Stimulated activated naive CD4-positive, alpha-beta T cell (primary cell): Measurements from ENCODE around the gene PANK4.
"Not testable (repeated sequence)": the region's sequence is repeated elsewhere in the genome, so short reads cannot be mapped to it uniquely, and the experiment has no call there.

Experiments used
- DNase-seq, 6 experiments: peaks; one replicate each; lab custom pipeline; 2025; lab: John Stamatoyannopoulos, UW

PANK4 gene

DNA sequence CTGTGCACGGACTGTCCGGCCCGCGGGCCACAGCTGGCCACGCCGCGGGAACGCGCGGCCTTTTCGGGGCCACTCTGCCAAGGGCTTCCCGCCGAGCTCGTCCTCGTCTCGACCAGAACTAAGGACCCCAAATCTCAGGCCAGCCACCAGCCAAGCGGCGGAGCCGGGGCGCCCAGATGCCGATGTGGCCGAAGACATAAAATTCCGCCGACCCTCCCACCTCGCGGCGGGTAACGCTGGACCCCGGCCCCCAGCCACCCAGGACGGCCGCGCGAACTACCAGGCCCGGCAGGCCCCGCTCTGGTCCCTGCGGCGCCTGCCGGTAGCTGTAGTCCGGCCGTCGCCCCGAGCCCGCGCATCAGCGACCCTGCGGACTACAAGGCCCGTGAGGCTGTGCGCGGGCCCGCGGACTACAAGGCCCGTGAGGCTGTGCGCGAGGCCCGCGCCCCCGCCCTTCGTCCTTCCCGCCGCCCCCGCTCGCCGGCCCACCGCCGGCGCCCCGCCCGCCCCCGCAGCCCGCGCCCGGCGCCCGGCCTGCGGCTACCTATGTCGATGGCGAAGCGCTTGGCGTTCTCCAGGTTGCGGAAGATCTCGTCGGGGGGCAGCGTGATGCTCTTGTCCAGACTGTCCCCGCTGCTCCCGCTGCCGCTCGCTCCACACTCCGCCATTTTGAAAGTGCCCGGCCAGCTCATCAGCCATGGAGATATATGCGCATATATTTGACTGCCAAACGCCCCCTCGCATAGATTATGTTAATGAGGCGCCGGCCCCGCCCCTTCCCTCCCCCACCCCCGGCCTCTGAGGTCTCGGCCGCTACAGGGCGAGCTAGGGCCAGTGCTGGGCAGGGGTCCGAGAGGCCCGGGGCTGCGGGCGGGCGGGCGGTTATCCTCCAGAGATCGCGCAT is at the start of gene PANK4:
PANK4 (minus strand) TSS at position 677 of the 904 bp plus-strand sequence; CDS start at position 668, 9 bp downstream.
- peak; percentile 78 to 96 (median 85) for DNase-seq

DNA sequence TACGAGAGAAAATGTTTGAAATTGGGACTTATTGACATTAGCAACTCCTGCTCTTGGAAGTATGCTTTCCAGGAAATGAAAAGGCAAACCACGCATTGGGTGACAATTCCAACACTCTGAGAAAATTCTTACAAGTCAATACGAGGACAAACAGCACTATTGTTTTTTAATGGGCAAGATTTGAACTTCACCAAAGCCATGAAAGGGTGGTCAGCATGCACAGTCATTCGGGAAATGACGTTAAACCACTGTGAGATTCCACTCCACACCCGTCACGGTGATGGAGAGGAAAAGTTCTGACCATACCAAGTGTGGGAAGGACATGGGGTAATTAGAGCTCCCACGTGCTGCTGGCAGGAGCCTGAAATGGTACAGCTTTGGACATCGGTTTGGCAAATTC is 48.0 kb upstream of the PANK4 start:
- DNase-seq, result no peak

DNA sequence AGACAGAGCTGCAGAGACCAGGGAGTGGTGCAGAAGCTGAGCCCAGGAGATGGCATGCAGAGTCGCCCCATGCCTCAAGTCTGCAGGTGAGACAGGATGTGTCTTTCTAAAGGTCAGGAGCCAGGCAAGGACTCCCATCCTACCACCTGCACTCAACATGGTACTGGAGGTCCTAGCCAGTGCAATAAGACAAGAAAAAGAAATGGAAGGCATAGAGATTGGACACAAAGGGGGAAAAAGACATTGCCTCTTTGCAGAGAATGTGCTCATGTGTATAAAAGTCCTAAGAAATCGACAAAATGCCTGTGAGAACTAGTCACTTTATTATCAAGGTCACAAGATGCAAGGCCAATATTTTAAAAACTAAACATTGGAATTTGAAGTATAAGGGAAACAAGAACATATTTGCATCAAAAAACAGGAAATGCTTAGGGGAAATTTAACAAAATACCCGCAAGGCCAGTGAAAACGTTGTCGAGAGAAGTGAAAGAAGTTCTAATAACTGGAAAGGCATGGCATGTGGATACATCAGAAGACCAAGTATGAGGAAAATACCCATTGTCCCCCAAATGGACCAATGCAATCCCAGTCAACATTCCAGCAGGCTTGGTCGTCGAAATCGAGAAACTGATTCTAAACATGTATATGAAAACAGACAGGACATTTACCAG is 47.0 kb upstream of the PANK4 start:
- no peak for DNase-seq

DNA sequence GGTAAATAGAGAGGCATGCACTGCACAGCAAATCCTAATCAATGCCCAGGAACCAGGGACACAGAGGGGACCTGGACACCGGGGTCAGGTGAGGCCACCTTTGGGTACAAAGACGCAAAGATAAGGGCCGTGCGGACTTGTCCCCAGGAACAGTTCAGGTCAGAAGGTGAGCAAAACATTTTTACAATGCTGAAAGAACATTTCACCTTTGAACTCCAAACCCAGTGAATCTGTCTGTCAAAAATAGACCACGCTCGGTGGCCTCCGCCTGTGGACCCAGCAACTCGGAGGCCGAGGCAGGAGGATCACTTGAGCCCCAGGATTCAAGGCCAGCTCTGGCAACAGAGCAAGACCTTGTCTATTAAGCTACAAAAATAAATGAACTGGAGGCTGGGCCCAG is 45.0 kb upstream of the PANK4 start:
- no peak for DNase-seq

DNA sequence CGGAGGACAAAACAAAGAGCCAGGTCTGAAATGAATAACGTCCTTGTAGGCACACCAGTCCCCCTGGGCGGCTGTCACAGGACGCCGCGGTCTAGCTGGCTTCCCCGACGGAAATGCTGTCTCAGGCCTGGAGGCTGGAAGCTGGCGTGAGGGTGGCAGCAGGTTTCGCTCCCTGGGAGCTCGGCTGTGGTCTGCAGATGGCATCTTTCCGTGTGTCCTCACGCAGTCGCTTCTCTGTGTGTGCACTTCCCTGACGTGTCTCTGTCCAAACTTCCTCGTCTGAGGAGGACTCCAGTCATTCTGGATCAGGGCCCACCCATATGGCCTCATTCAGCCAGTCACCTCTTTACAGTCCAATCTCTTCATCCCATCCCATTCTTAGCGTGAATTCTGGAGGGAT is 43.9 kb upstream of the PANK4 start:
- DNase-seq, result no peak

DNA sequence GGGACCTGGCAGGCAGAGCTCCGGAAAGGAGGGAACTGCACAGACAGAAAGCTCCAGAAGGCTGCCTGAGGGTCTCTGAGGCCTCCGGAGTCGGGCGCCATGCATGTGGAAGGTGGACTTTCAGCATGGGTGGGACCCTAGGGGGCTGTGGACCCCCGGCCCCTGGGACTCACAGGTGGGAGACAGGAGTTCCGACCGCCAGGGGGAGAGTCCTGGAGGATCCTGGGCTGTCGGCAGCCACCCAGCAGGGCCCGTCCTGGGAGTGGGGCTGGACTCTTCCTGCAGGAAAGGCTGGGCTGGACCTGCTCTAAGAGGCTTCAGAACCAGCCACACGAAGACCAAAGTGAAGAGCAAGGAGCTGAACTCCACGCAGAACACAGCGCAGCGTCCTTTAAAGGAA is 43.3 kb upstream of the PANK4 start:
- DNase-seq, result not testable (repeated sequence)

DNA sequence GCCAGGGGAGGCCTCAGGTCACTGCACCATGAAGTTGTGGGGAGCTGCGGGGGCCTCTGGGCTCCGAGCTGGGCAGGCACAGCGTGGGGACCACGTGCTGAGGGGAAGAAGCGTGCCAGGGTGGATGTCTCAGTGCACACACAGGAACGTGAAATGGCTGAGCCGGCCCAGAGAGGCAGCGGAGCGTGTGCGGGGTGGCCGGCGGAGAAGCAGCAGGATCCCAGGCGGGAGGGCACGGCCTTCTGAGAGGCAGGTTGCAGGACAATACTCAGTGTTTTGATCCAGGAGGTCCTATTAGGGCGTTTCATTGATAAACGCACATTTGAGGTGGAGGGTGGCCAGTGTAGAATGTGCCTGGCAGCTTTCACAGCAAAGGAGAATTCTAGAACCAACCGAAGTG is 42.7 kb upstream of the PANK4 start:
- DNase-seq, result no peak

DNA sequence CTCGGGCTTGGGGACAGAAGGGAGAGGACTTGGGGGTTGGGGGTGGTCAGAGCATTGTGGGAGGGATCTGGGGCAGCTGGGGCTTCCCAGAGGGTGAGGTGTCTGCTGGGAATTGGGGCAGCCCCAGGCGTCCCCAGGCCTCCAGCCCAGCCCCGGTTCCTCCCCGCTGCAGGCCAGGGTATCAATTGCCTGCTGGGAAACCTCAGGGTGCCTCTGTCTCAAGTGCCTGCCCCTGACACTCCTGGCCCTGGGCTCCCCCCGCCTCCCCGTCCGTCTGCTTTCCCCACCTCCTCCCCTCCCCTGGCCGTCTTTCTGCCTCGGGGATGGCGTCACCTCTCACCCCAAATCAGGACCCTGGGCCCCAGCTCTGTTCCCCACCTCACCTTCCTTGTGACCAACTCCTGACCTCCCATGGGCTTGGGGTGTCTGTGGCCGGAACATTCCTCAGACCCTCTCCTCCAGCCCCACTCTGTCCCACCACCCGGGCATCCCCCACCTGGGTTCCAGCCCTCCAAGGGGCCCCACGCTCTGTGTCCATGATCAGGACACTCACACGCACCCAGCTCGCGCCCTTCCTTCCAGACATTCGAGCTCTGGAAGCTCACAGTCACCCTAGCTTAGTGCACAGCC is 41.9 kb upstream of the PANK4 start:
- not testable (repeated sequence) for DNase-seq

DNA sequence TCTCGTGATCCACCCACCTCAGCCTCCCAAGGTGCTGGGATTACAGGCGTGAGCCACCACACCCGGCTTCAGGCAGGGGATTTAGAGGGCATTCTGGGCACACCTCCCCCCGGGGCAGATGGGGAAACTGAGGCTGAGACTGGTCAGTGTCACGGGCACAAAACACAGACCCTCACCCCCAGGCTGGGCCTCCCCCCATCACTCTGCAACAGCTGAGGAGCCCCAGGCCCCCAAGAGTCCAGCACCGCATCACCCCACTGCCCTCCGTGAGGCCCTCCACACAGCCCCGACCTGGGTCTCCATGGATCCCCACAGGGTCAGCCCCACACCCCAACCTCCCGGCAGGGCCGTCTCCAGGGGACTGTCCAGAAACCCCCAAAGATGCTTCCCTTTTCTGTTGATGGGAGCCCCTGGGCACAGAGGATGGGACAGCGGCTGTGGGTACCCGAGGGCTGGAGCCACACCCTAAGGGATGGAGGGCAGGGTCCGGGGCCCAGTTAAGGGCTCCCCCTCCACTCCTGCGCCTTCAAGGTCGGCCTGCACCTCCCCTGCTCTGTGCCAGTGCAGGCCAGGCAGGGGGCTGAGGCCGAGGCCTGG is 40.8 kb upstream of the PANK4 start:
- no peak for DNase-seq

DNA sequence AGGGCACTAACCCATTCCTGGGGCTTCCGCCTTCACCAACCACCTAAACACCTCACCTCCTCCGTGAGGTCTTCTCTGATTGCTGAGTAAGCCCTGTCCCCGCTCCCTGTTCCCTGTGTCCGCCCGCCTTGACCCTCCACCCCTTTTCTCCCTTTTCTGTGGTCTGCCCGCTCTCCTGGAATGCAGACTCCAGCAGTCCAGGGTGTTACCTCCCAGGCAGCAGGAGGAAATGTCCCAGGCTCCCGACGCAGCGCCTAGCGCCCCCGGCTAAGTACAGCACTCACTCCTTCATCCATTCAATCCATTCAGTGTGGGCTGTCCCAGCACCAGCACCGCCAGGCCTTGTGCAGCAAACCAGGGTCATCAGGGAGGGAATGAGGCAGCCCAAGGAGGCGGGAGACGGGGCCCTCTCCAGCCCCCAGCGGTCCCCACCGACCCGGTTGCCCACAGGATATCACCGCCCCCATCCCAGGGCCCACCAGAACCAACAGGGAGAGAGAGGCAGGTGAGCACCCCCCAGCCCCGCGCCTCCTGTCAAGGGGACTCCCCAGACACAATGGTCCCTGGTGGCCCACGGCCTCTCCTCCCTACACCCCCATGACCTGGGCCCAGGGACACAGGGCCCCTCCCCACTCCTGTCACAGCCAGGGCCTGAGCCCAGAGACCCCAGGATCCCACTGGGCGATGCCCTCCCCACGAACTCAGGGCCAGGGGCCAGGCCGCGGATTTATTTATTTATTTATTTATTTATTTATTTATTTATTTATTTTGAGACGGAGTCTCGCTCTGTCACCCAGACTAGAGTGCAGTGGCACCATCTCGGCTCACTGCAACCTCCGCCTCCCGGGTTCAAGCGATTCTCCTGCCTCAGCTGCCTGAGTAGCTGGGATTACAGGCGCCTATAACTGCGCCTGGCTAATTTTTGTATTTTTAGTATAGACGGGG is 40.0 kb upstream of the PANK4 start:
- no peak for DNase-seq

DNA sequence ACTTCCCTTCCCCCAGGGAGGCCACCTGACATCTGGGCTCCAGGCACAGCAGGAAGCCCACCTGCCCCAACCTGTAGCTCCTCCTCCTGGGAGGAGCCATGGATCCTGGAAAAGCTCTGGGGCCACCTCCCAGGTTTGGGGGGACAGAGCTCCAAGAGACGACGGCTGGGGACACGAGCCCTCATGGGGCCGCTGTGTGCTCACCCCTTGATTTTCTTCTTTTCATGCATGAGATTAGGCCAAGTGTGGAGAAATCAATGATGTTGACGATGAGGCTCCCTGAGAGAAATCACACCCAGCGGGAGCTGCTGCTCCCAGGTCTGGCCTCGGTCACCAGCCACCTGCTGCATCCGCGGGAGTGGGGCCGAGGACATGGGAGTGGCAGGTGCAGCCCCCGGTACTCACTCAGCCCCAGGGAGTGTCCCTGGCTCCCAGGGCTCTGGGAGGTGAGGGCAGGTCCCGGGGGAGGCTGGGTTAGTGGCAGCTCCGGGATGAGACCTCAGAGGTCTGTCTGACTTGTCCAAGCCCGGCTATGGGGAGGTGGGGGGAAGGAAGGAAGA is 38.5 kb upstream of the PANK4 start:
- DNase-seq, result no peak

DNA sequence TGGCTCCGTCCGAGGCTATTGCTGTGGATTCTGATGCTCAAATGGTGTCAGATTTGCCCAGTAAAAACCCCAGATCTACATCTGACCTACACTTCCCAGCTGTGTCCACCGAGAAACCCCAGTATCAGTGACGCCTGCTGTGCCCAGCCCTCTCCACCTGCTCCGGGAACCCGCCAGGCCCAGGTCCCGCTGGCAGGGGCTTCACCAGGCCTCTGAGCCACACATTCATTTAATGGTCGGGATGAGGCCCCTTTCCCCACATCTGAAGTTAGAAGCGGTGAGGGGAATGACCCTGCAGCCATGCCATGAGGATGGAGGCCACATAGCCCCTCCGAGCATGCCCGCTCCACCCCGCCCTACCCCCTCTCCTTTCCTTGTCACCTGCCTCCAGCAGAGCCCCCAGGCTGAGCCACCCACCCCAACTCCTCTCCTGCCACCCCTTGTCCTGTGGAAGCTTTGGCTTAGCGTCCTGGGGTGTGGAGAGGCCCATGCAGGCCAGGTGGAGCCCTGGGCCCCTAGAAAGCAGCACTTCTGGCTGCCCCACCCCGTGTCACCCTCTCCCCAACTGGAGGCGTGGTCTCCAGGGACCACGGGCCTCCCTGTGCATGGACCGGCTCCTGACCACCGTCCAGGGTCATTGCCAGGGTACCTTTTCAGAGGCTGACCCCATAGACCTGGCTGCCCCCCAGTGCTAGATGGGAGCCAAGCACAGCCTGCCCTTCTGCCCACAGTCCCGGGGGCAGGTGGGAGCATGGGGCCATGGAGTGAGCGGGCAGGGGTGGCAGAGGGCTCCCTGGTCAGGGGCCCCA is 37.8 kb upstream of the PANK4 start:
- DNase-seq, result no peak

DNA sequence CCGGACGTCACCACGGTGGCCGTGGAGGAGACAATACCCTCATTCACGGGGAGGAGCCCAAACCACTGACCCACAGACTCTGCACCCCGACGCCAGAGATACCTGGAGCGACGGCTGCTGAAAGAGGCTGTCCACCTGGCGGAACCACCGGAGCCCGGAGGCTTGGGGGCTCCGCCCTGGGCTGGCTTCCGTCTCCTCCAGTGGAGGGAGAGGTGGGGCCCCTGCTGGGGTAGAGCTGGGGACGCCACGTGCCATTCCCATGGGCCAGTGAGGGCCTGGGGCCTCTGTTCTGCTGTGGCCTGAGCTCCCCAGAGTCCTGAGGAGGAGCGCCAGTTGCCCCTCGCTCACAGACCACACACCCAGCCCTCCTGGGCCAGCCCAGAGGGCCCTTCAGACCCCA is 36.8 kb upstream of the PANK4 start:
- DNase-seq, result no peak

DNA sequence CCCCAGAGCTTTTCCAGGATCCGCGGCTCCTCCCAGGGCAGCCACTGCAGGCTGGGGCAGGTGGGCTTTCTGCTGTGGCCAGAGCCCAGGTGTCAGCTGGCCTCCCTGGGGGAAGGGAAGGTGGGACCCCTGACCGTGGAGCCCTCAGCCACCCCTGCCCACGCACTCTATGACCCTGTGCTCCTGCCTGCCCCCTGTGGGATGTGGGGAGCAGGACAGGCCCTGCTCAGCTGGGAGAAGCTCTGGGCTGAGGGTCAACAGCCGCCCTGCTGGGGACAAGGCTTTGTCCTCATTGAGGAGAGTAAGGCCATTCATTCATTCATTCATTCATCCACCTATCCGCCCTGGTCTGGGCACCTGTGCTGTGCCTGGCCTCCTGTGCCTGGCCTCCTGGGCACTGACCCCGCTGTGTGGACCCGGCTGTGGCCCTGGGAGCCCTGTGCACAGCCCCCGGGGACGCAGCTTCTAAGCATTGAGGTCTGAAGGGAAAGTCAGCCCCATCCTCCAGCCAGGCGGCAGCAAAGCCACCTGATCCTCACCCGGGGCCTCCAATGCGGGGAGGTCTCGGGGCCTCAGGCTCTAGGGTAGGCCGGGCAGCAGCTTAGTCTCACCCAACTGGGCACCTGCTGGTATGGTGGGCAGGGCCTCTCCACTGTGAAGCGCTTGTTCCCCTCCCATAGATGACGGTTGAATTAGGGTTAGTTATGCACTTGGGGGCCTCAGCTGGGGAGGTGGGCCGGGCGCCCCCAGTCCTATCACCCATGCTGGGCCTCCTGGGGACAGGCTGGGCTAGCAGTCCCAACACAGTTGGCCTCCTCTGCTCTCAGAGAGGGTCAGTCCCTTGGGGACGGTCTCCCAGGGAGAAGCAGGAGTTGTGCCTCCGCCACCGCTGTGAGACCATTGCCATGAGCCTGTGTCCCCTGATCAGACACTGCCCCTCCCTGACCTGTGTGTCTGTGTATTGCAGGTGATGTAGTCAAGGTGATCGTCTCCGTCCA is 35.8 kb upstream of the PANK4 start:
- DNase-seq, result no peak

DNA sequence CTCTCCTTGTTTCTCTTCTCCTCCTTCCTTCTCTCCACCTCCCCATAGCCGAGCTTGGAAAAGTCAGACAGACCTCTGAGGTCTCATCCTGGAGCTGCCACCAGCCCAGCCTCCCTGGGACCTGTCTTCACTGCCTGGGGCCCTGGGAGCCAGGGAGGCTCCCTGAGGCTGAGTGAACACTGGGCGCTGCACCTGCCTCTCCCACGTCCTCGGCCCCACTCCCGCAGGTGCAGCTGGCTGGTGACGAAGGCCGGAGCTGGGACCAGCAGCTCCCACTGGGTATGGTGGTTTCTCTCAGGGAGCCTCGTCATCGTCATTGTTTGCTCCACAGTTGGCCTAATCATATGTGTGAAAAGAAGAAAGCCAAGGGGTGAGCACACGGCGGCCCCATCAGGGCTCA is 35.0 kb upstream of the PANK4 start:
- DNase-seq, result no peak

DNA sequence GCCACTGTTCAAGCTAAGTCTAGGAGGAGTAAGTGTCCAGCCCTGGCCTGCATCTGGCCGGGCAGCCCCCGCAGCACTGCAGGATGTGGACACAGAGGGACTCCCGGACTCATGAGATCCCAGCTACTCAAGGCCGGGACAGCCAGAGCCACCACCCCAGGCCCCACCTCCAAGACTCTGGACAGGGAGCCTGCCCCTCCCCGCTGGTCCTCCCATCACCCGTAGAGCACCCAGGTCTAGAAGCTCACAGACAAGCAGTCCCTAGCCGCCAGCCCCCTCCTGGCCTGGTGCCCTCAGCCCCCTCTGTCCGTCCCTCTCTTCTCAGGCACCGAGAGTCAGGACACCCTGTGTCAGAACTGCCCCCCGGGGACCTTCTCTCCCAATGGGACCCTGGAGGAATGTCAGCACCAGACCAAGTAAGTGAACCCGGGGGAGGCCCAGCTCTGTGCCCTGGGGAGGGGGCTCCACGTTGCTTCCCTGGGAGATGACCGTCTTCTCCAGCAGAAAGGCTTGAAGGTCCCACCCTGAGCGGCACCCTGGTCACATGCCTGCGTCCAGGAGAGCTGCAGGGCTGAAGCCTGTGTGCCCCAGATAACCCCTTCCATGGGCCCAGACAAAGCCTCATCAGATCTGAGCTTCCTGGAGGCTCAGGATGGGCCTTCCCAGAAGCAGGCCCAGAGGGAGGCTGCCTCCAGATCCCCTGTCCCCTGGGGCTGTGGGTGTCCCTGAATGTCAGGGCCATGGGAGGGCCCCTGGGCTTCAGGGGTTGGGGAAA is 34.1 kb upstream of the PANK4 start:
- no peak for DNase-seq

DNA sequence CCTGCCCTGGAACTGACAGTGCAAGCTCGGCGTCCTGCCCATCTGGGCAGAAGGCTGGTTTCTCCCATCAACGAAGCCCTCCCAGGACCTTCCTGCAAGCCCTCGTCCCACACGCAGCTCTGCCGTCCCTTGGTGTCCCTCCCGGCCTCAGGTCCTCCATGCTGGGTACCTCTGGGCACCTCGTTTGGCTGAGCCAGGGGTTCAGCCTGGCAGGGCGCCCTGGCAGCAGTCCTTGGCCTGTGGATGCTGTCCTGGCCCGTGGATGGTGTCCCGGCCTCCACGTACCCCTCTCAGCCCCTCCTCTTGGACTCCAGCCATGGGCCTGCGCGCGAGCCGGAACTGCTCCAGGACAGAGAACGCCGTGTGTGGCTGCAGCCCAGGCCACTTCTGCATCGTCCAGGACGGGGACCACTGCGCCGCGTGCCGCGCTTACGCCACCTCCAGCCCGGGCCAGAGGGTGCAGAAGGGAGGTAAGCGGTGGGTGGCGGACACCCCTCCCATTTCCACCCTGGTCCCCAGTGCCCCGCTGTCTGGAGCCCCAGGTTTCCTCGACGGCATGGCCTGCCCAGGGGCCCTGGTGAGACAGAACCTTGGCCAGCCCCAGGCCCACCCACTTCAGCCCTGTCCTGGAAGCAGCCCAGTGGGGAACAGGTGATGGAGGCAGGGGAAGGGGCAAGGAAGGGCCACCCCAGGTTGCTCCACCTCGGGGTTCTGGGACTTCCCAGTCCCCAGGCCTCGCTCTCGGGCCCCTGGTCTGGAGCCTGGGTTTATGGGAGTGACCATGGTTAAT is 33.3 kb upstream of the PANK4 start:
- no peak for DNase-seq
